Endothelial cell of umbilical vein (primary cell): ENCODE results near the gene CALY. TPM values are rescaled to one million over a fixed set of nuclear protein-coding genes. Genes with fewer than 3 reads are reported as not detected.

Experiments used
- BruUV-seq: library from RNA; stranded (reverse); fragments of 400-500 nt; replicated peaks from 2 replicates; lab custom pipeline; 2021; lab: Mats Ljungman, UMichigan
- CTCF ChIA-PET: fragments of 300-600, 350-600 bp; sonication (Branson Sonifier 250); formaldehyde crosslinking; loops from one replicate; lab custom pipeline; 2021; ENCODE audit warnings: antibody characterized with exemption, inconsistent platforms; lab: Charles Lee
- POLR2A ChIA-PET: fragments of 300-600, 350-600 bp; sonication (Branson Sonifier 250); formaldehyde crosslinking; loops from one replicate; lab custom pipeline; 2021; ENCODE audit warnings: antibody characterized with exemption, inconsistent platforms; lab: Charles Lee
- DNase-seq: peaks from one replicate; pipeline ENCODE4 v3.0.0-alpha.2; 2011; ENCODE audit warnings: low read depth, low spot score
- FAIRE-seq: peaks from 2 replicates; lab custom pipeline; 2011; peaks lifted over from hg19 to GRCh38; lab: Jason Lieb, UNC
- H2AFZ ChIP-seq: 2 replicates; pipeline ENCODE4 v1.6.0; 2012; ENCODE audit warnings: low read depth, low read length, control low read depth, inconsistent platforms
- H3K27ac ChIP-seq: 2 replicates; pipeline ENCODE4 v1.5.1; 2011; ENCODE audit warnings: low read depth, mild to moderate bottlenecking, control low read depth, low read length, moderate library complexity; ENCODE audit not compliant: insufficient read depth
- H3K27me3 ChIP-seq, 2 experiments: 2 replicates each; pipeline versions ENCODE4 v1.6.0 to v1.6.1; 2011; ENCODE audit warnings: low read length in 2 of 2, mixed read lengths in 1 of 2; ENCODE audit not compliant: control insufficient read depth in 2 of 2, insufficient read depth in 2 of 2
- H3K36me3 ChIP-seq, 2 experiments: 2 replicates in 1 of 2; 3 replicates in 1 of 2; pipeline ENCODE4 v1.5.1; 2011; ENCODE audit warnings: low read length in 2 of 2, mild to moderate bottlenecking in 1 of 2, moderate library complexity in 1 of 2; ENCODE audit not compliant: control insufficient read depth in 2 of 2, insufficient read depth in 2 of 2; ENCODE audit errors: extremely low read depth in 1 of 2
- H3K4me1 ChIP-seq: 3 replicates; pipeline ENCODE4 v1.5.1; 2011; ENCODE audit warnings: mild to moderate bottlenecking, low read length; ENCODE audit not compliant: control insufficient read depth, insufficient read depth; ENCODE audit errors: extremely low read depth
- H3K4me2 ChIP-seq: 2 replicates; pipeline ENCODE4 v1.6.1; 2011; ENCODE audit warnings: low read length, control low read depth, mixed read lengths; ENCODE audit not compliant: insufficient read depth
- H3K4me3 ChIP-seq, 3 experiments: fragments of 200-600 bp in 1 of 3; sonication (generic), shearing (Covaris generic) in 1 of 3; replicated peaks in 1 of 3; 2 replicates each; pipeline ENCODE4 v1.5.1; 2011 to 2016; ENCODE audit warnings: control low read depth in 3 of 3, low read length in 3 of 3, mild to moderate bottlenecking in 2 of 3, inconsistent platforms in 1 of 3, low read depth in 1 of 3, moderate library complexity in 1 of 3; ENCODE audit not compliant: insufficient read depth in 1 of 3
- H3K79me2 ChIP-seq: 2 replicates; pipeline ENCODE4 v1.6.0; 2012; ENCODE audit warnings: low read length, inconsistent platforms; ENCODE audit not compliant: control insufficient read depth, insufficient read depth
- H3K9ac ChIP-seq: replicated peaks from 2 replicates; pipeline ENCODE3; 2011; ENCODE audit warnings: low read length, control low read depth; ENCODE audit not compliant: insufficient read depth; ENCODE audit errors: extremely low read depth
- H3K9me1 ChIP-seq: replicated peaks from 3 replicates; pipeline ENCODE4 v1.6.0; 2011; ENCODE audit warnings: mild to moderate bottlenecking, low read length; ENCODE audit not compliant: control insufficient read depth, insufficient read depth; ENCODE audit errors: extremely low read depth
- H3K9me3 ChIP-seq: replicated peaks from 2 replicates; pipeline ENCODE4 v1.5.1; 2012; ENCODE audit warnings: low read length, inconsistent platforms; ENCODE audit not compliant: control insufficient read depth, insufficient read depth
- H4K20me1 ChIP-seq: replicated peaks from 2 replicates; pipeline ENCODE3; 2011; ENCODE audit warnings: mild to moderate bottlenecking, low read length; ENCODE audit not compliant: control insufficient read depth, insufficient read depth; ENCODE audit errors: extremely low read depth
- EZH2 ChIP-seq: IDR thresholded peaks from 2 replicates; pipeline ENCODE4 v1.6.1; 2012; ENCODE audit warnings: borderline replicate concordance, low read depth, mild to moderate bottlenecking, moderate library complexity, low read length, inconsistent platforms; ENCODE audit not compliant: severe bottlenecking
- FOS ChIP-seq: IDR thresholded peaks from 2 replicates; pipeline ENCODE4 v1.6.1; 2011; ENCODE audit warnings: mild to moderate bottlenecking, low read length, moderate library complexity, borderline replicate concordance; ENCODE audit not compliant: insufficient read depth
- GATA2 ChIP-seq: IDR thresholded peaks from 2 replicates; pipeline ENCODE4 v1.7.0; 2011; ENCODE audit warnings: low read depth, mild to moderate bottlenecking, moderate library complexity, mixed read lengths, low read length; ENCODE audit not compliant: insufficient read length, insufficient read depth
- JUN ChIP-seq: IDR thresholded peaks from 2 replicates; pipeline ENCODE4 v1.6.1; 2011; ENCODE audit warnings: borderline replicate concordance, low read depth; ENCODE audit not compliant: insufficient read length, insufficient read depth
- MAX ChIP-seq: IDR thresholded peaks from 2 replicates; pipeline ENCODE4 v1.6.1; 2011; ENCODE audit not compliant: insufficient read depth, insufficient read length
- MYC ChIP-seq: IDR thresholded peaks from one replicate; pipeline ENCODE4 v1.6.1; 2011; ENCODE audit warnings: mild to moderate bottlenecking, low read depth, low read length
- POLR2A ChIP-seq: IDR thresholded peaks from 2 replicates; pipeline ENCODE4 v1.6.1; 2012; ENCODE audit warnings: low read depth, mild to moderate bottlenecking, control low read depth, low read length
- dilution Hi-C: fragments of 300-500 bp; cut with MboI; formaldehyde crosslinking; loops from one replicate; pipeline ENCODE4 v1.15.0; 2019; ENCODE audit warnings: low sequenced_read_pairs; ENCODE audit not compliant: extremely low pct_ligation_motif_present
- intact Hi-C: fragments of 100-400 bp; cut with micrococcal nuclease; formaldehyde crosslinking; loops from one replicate; pipeline ENCODE4 v1.10.0; 2022
- polyA plus RNA-seq, 4 experiments: library from polyadenylated mRNA; depleted of rRNA in 3 of 4; stranded (reverse) in 3 of 4; unstranded in 1 of 4; fragments of >200 nt; gene quantifications; 2 replicates each; pipeline versions ENCODE4 v1.2.1 to v1.2.3, GENCODE V29; 2011 to 2012; ENCODE audit warnings: missing spikeins in 1 of 4
- total RNA-seq: library from RNA; stranded (reverse); gene quantifications from 2 replicates; pipeline ENCODE4 v1.2.3, GENCODE V29; 2021

CALY gene
- total and polyA plus RNA-seq, 2 donors (not counting 3 experiments of a cell fraction or from before 2014, with no cell fraction given): not detected

GRCh38 chr10:133358925-133359310, 22.2 kb upstream of the CALY start:
- Histone ChIP-seq H3K9me1 (no peaks in the 10 kb centered on the region), H3K27ac (no peak overlapping the region), H3K27me3 (no peaks in the 10 kb centered on the region), H3K79me2 (no peaks in the 10 kb centered on the region), H3K9me3 (no peaks in the 10 kb centered on the region), H3K36me3 (peaks cover 0 to 4% of the 10 kb centered on the region in 2 experiments), H2AFZ (no peak overlapping the region), H3K4me2 (no peak overlapping the region), H4K20me1 (no peaks in the 10 kb centered on the region), H3K9ac (no peak overlapping the region), H3K4me3 (no peak overlapping the region), H3K4me1 (peaks cover 3% of the 10 kb centered on the region)
- ChIA-PET CTCF (interaction anchor here (1.2 kb wide), 1 partner anchor 19 kb away, joined by 3 read pairs; no protein-coding TSS in a partner anchor), POLR2A (no interaction called here)
- FAIRE-seq (no peak), DNase-seq (no peak)
- no TSS peak for BruUV-seq
- no peak for TF ChIP-seq JUN
- no peak for TF ChIP-seq MAX
- no peak for TF ChIP-seq FOS
- dilution Hi-C loops: no loop called here
- intact Hi-C loops: no loop called here

GRCh38 chr10:133358162-133358924, 21.6 kb upstream of the CALY start:
- Histone ChIP-seq H2AFZ (no peak overlapping the region), H4K20me1 (no peaks in the 10 kb centered on the region), H3K9me1 (no peaks in the 10 kb centered on the region), H3K4me1 (peaks cover 3% of the 10 kb centered on the region), H3K9ac (no peak overlapping the region), H3K79me2 (no peaks in the 10 kb centered on the region), H3K4me2 (no peak overlapping the region), H3K36me3 (peaks cover 0 to 4% of the 10 kb centered on the region in 2 experiments), H3K4me3 (no peak overlapping the region), H3K27me3 (no peaks in the 10 kb centered on the region), H3K27ac (no peak overlapping the region), H3K9me3 (no peaks in the 10 kb centered on the region)
- dilution Hi-C loops (no loop called here), intact Hi-C loops (no loop called here)
- no peak for FAIRE-seq
- no TSS peak for BruUV-seq
- POLR2A ChIA-PET: interaction anchor here (1.0 kb wide), 1 partner anchor 15 kb away, joined by 4 read pairs; the partner anchor contains the start of gene ECHS1
- TF ChIP-seq EZH2: no peak
- no peak for TF ChIP-seq GATA2
- TF ChIP-seq JUN: no peak
- TF ChIP-seq MYC: no peak
- no peak for TF ChIP-seq MAX
- TF ChIP-seq POLR2A: no peak
- DNase-seq: no peak
- CTCF ChIA-PET: interaction anchor here (1.0 to 1.2 kb wide), 3 partner anchors 15 to 29 kb away, joined by 3 to 8 read pairs (median 3); no protein-coding TSS in a partner anchor
